Measurements from ENCODE around the gene NELL1.

Gene NELL1

DNA sequence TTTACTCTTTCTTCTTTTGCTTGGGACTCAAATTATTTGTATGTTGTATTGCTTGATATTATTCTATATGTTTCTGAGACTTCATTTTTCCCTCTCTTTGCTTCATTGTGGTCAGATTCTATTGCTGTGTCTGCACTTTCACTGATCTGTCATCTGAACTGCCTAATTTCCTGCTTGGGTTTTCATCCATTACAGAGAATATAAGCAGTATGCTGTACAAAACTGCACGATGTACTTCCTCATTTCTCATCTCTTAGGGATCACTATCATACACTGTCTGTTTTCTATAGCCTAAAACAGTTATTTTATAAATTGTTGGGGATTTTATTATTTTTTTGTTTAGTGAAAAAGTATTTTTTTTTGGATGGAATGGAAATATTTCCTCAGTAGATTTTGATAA is 786.8 kb downstream of the NELL1 start:
- H3K36me3 ChIP-seq (ENCODE audit: control insufficient read depth, insufficient read depth, low read length), result no peaks in the 10 kb centered on the region
- H3K4me3 ChIP-seq (replicated peaks; ENCODE audit: low read depth, low read length), result no peak overlapping the region
- H3K27me3 ChIP-seq (replicated peaks; ENCODE audit: control insufficient read depth, insufficient read depth, low read length), result no peaks in the 10 kb centered on the region; the same call in 1 of the 2 replicates
- no peak for DNase-seq (ENCODE audit: extremely low read depth, insufficient read length)
- TF ChIP-seq CTCF (IDR thresholded peaks at IDR 0.05; ENCODE audit: insufficient read depth, low read length, poor library complexity, severe bottlenecking), result no peak

DNA sequence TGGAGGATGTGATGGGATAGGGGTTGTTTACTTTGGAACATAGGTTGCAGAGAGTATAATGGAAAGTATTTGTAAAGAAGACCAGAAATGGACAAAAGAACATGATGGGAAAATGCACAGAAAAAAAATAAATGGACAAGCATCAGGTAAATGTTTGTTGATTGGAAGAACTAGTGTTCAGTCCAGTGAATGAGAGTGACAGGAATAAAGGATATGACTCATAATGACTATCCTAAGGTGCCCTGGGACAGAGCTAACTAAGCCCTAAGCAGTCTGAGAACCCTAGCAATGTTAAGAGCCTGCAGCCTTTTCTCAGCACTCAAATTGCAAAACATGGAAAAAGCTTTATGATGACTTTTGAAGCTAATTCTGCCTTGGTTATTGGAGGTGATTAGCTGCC is 790.7 kb downstream of the NELL1 start:
- TF ChIP-seq CTCF (IDR thresholded peaks at IDR 0.05; ENCODE audit: insufficient read depth, low read length, poor library complexity, severe bottlenecking), result no peak
- Histone ChIP-seq H3K36me3 (ENCODE audit: control insufficient read depth, insufficient read depth, low read length) (no peaks in the 10 kb centered on the region), H3K4me3 (replicated peaks; ENCODE audit: low read depth, low read length) (no peak overlapping the region), H3K27me3 (replicated peaks; ENCODE audit: control insufficient read depth, insufficient read depth, low read length) (no peaks in the 10 kb centered on the region; the same call in 1 of the 2 replicates)
- no peak for DNase-seq (ENCODE audit: extremely low read depth, insufficient read length)

DNA sequence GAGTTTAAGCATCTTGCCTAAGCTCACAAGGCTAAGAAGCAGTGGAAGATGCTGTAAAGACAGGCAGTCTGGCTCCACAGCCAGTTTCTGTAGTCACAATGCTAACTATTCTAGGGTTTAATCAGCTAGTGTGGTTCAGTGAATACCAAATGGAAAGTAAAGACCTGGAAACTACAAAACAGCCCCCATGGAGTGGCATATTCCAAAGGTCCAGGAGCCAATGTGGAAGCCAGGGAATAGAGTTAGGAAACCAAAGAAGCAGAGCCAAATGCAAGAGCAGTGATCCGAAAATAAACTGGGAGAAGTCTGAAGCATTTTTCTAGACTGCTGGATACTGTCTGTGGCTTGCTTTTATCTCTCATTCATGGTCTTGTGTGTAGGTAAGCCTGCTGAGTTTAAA is 792.3 kb downstream of the NELL1 start:
- H3K27me3 ChIP-seq (replicated peaks; ENCODE audit: control insufficient read depth, insufficient read depth, low read length), result no peaks in the 10 kb centered on the region; the same call in 1 of the 2 replicates
- no peak overlapping the region for H3K4me3 ChIP-seq (replicated peaks; ENCODE audit: low read depth, low read length)
- no peaks in the 10 kb centered on the region for H3K36me3 ChIP-seq (ENCODE audit: control insufficient read depth, insufficient read depth, low read length)
- no peak for TF ChIP-seq CTCF (IDR thresholded peaks at IDR 0.05; ENCODE audit: insufficient read depth, low read length, poor library complexity, severe bottlenecking)
- no peak for DNase-seq (ENCODE audit: extremely low read depth, insufficient read length)

DNA sequence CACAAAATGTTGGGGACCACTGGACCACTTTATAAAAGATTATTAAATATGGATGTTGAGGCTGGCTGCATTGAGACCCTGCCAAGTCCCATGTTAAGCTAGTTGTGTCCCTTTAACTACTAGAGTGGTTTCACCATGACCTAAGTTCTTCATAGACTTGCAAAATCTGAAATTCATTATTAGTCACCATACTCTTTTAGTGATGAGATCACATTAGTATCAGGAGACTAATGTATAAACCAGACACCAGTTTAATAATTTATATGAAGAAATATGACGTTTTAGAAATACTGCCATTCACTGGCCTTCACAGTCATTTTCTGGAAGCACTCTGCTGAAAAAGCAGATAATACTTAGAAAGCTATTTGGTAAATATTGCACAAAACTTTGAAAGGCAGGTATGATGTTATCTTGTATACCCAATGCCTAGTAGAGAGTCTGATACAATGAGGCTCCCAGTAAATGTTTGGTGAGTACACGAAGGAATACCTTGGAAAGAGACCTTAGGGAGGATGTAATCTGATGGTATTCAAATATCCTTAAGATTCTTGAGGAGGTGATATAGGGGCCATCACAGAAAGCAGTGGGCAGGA is 795.3 kb downstream of the NELL1 start:
- no peak overlapping the region for H3K4me3 ChIP-seq (replicated peaks; ENCODE audit: low read depth, low read length)
- no peaks in the 10 kb centered on the region for H3K36me3 ChIP-seq (ENCODE audit: control insufficient read depth, insufficient read depth, low read length)
- no peak for DNase-seq (ENCODE audit: extremely low read depth, insufficient read length)
- no peaks in the 10 kb centered on the region for H3K27me3 ChIP-seq (replicated peaks; ENCODE audit: control insufficient read depth, insufficient read depth, low read length)
- no peak for TF ChIP-seq CTCF (IDR thresholded peaks at IDR 0.05; ENCODE audit: insufficient read depth, low read length, poor library complexity, severe bottlenecking)

GRCh38 chr11:21465203-21465602 is 795.8 kb downstream of the NELL1 start:
- Histone ChIP-seq H3K4me3 (replicated peaks; ENCODE audit: low read depth, low read length) (no peak overlapping the region), H3K36me3 (ENCODE audit: control insufficient read depth, insufficient read depth, low read length) (no peaks in the 10 kb centered on the region), H3K27me3 (replicated peaks; ENCODE audit: control insufficient read depth, insufficient read depth, low read length) (no peaks in the 10 kb centered on the region)
- no peak for DNase-seq (ENCODE audit: extremely low read depth, insufficient read length)
- TF ChIP-seq CTCF (IDR thresholded peaks at IDR 0.05; ENCODE audit: insufficient read depth, low read length, poor library complexity, severe bottlenecking), result no peak

DNA sequence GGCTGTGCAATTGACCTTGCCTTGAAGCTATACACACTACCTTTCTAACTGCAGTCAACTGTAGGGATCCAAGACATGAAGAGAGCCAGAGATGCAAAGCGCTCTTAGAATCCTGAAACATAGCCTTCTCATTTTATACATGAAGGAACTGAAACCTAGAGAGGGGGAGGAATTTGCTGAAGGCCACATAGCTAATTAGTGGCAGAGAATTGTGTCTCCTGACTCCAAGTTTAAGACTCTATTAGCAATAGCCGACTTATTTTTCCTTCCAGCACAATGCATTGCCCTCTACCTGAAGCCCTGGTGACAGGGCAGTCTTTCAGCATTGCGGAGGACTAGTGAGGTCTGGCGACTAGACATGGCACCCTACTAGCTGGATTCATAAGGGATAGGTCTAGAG is 796.5 kb downstream of the NELL1 start:
- H3K4me3 ChIP-seq (replicated peaks; ENCODE audit: low read depth, low read length), result no peak overlapping the region
- DNase-seq (ENCODE audit: extremely low read depth, insufficient read length), result no peak

More for the DNA sequence above, 796.5 kb downstream of the NELL1 start:
- Histone ChIP-seq H3K27me3 (replicated peaks; ENCODE audit: control insufficient read depth, insufficient read depth, low read length) (no peaks in the 10 kb centered on the region), H3K36me3 (ENCODE audit: control insufficient read depth, insufficient read depth, low read length) (no peaks in the 10 kb centered on the region)
- TF ChIP-seq CTCF (IDR thresholded peaks at IDR 0.05; ENCODE audit: insufficient read depth, low read length, poor library complexity, severe bottlenecking), result no peak

Data from GM06990 (cell line).